ENCODE measurements around the gene KANSL1.

The KANSL1 gene

GRCh38 chr17:46010597-46011186, 182.5 kb downstream of the KANSL1 start:
- no peak for TF ChIP-seq EZH2 (optimal IDR thresholded peaks at IDR 0.05; ENCODE audit: low read depth, low read length)
- no peak for TF ChIP-seq CTCF (IDR thresholded peaks at IDR 0.05; ENCODE audit: low read length)
- no peak for TF ChIP-seq EZH2phosphoT487 (IDR thresholded peaks at IDR 0.05; ENCODE audit: low read length)
- no peak overlapping the region for H3K27ac ChIP-seq (ENCODE audit: low read length)
- H3K9ac ChIP-seq (ENCODE audit: low read length): no peak overlapping the region
- no peaks in the 10 kb centered on the region for H3K9me2 ChIP-seq (replicated peaks; ENCODE audit: insufficient read depth, low read length)
- H3K4me3 ChIP-seq (ENCODE audit: low read length): no peak overlapping the region
- no peaks in the 10 kb centered on the region for H3K4me1 ChIP-seq (ENCODE audit: low read length)
- no peak overlapping the region for H3K4me2 ChIP-seq (ENCODE audit: low read depth, low read length)
- H3K9me3 ChIP-seq (replicated peaks; ENCODE audit: insufficient read depth, low read length): no peaks in the 10 kb centered on the region
- no peak overlapping the region for H2AFZ ChIP-seq (ENCODE audit: low read length)
- H3F3A ChIP-seq (ENCODE audit: insufficient read depth, low read length): no peaks in the 10 kb centered on the region
- no peaks in the 10 kb centered on the region for H3K27me3 ChIP-seq (replicated peaks; ENCODE audit: insufficient read depth, low read length)
- H4K20me1 ChIP-seq (ENCODE audit: insufficient read depth, low read length): no peaks in the 10 kb centered on the region
- no peaks in the 10 kb centered on the region for H3K36me3 ChIP-seq (replicated peaks; ENCODE audit: insufficient read depth, low read length)
- no peaks in the 10 kb centered on the region for H3K79me2 ChIP-seq (ENCODE audit: low read length)
- no peak for DNase-seq

- H3K9me3 ChIP-seq (replicated peaks; ENCODE audit: insufficient read depth, low read length): no peaks in the 10 kb centered on the region
- H2AFZ ChIP-seq (ENCODE audit: low read length): no peak overlapping the region
- no peak overlapping the region for H3K9ac ChIP-seq (ENCODE audit: low read length)
- no peak overlapping the region for H3K4me2 ChIP-seq (ENCODE audit: low read depth, low read length)
- no peak for TF ChIP-seq EZH2 (optimal IDR thresholded peaks at IDR 0.05; ENCODE audit: low read depth, low read length)
- no peak for TF ChIP-seq CTCF (IDR thresholded peaks at IDR 0.05; ENCODE audit: low read length)
- TF ChIP-seq EZH2phosphoT487 (IDR thresholded peaks at IDR 0.05; ENCODE audit: low read length): no peak
- no peaks in the 10 kb centered on the region for H3K36me3 ChIP-seq (replicated peaks; ENCODE audit: insufficient read depth, low read length)
- DNase-seq: no peak
- no peak overlapping the region for H3K27ac ChIP-seq (ENCODE audit: low read length)
- H3K4me3 ChIP-seq (ENCODE audit: low read length): no peak overlapping the region
- H3K4me1 ChIP-seq (ENCODE audit: low read length): no peaks in the 10 kb centered on the region
- no peaks in the 10 kb centered on the region for H4K20me1 ChIP-seq (ENCODE audit: insufficient read depth, low read length)
- no peaks in the 10 kb centered on the region for H3F3A ChIP-seq (ENCODE audit: insufficient read depth, low read length)
- no peaks in the 10 kb centered on the region for H3K79me2 ChIP-seq (ENCODE audit: low read length)
- H3K27me3 ChIP-seq (replicated peaks; ENCODE audit: insufficient read depth, low read length): no peaks in the 10 kb centered on the region
- no peaks in the 10 kb centered on the region for H3K9me2 ChIP-seq (replicated peaks; ENCODE audit: insufficient read depth, low read length)
Observed at GRCh38 chr17:46009681-46010596, 183.3 kb downstream of the KANSL1 start.

- no peaks in the 10 kb centered on the region for H3K79me2 ChIP-seq (ENCODE audit: low read length)
- H3K9me2 ChIP-seq (replicated peaks; ENCODE audit: insufficient read depth, low read length): no peaks in the 10 kb centered on the region
- H3K4me1 ChIP-seq (ENCODE audit: low read length): no peaks in the 10 kb centered on the region
- no peaks in the 10 kb centered on the region for H3K36me3 ChIP-seq (replicated peaks; ENCODE audit: insufficient read depth, low read length)
- no peaks in the 10 kb centered on the region for H3K27me3 ChIP-seq (replicated peaks; ENCODE audit: insufficient read depth, low read length)
- H3K9ac ChIP-seq (ENCODE audit: low read length): no peak overlapping the region
- no peaks in the 10 kb centered on the region for H4K20me1 ChIP-seq (ENCODE audit: insufficient read depth, low read length)
- TF ChIP-seq EZH2 (optimal IDR thresholded peaks at IDR 0.05; ENCODE audit: low read depth, low read length) (no peak), EZH2phosphoT487 (IDR thresholded peaks at IDR 0.05; ENCODE audit: low read length) (no peak), CTCF (IDR thresholded peaks at IDR 0.05; ENCODE audit: low read length) (no peak)
- H3K4me3 ChIP-seq (ENCODE audit: low read length): no peak overlapping the region
- DNase-seq: no peak
- H3K9me3 ChIP-seq (replicated peaks; ENCODE audit: insufficient read depth, low read length): no peaks in the 10 kb centered on the region
- H2AFZ ChIP-seq (ENCODE audit: low read length): no peak overlapping the region
- no peak overlapping the region for H3K4me2 ChIP-seq (ENCODE audit: low read depth, low read length)
- H3K27ac ChIP-seq (ENCODE audit: low read length): no peak overlapping the region
- no peaks in the 10 kb centered on the region for H3F3A ChIP-seq (ENCODE audit: insufficient read depth, low read length)
Observed at GRCh38 chr17:46008591-46008990, 184.6 kb downstream of the KANSL1 start.
